HEK293 (cell line): ENCODE measurements around the gene RNF149.

Experiments used
- CTCF ChIA-PET: fragments of 350-600 bp; formaldehyde crosslinking; extraction: SDS; loops from one replicate; lab custom pipeline; 2021; ENCODE audit warnings: antibody characterized with exemption; lab: Yijun Ruan, JAX
- POLR2A ChIA-PET: fragments of 300-600 bp; formaldehyde crosslinking; extraction: SDS; loops from one replicate; lab custom pipeline; 2020; ENCODE audit warnings: antibody characterized with exemption, inconsistent platforms; lab: Yijun Ruan, JAX
- H3K27ac ChIP-seq: fragments of 200-500 bp; sonication (Bioruptor generic); 2 replicates; pipeline ENCODE4 v1.5.1; 2014; ENCODE audit warnings: low read depth, low read length, control low read depth, inconsistent platforms; ENCODE audit errors: extremely low read depth
- H3K36me3 ChIP-seq, 2 experiments: fragments of 200-500 bp in 1 of 2; sonication (Bioruptor generic) in 1 of 2; 1 replicate in 1 of 2; 2 replicates in 1 of 2; pipeline ENCODE4 v1.5.1; 2014 to 2017; ENCODE audit warnings: inconsistent platforms in 2 of 2, low read length in 2 of 2; ENCODE audit not compliant: control insufficient read depth in 2 of 2, insufficient read depth in 1 of 2
- H3K4me1 ChIP-seq: fragments of 200-500 bp; sonication (Bioruptor generic); 2 replicates; pipeline ENCODE4 v1.5.1; 2014; ENCODE audit warnings: mild to moderate bottlenecking, low read length, inconsistent platforms; ENCODE audit not compliant: control insufficient read depth, insufficient read depth
- H3K4me3 ChIP-seq: 2 replicates; pipeline ENCODE4 v1.5.1; 2011; ENCODE audit warnings: low read depth, mild to moderate bottlenecking, control low read depth, low read length, moderate library complexity
- H3K9me3 ChIP-seq: fragments of 200-500 bp; sonication (Bioruptor generic); 2 replicates; pipeline ENCODE4 v1.5.1; 2014; ENCODE audit warnings: low read depth, low read length, inconsistent platforms; ENCODE audit not compliant: control insufficient read depth, insufficient read depth
- EGR2 ChIP-seq: fragments of 450-650 bp; formaldehyde crosslinking; IDR thresholded peaks from 2 replicates; pipeline ENCODE4 v1.5.1; 2016; ENCODE audit warnings: low read depth, missing biosample characterization, missing genetic modification characterization
- GLI2 ChIP-seq: fragments of 450-650 bp; formaldehyde crosslinking; IDR thresholded peaks from 2 replicates; pipeline ENCODE4; 2017; ENCODE audit warnings: missing biosample characterization, missing genetic modification characterization, low read depth, borderline replicate concordance
- GLIS2 ChIP-seq: fragments of 450-650 bp; formaldehyde crosslinking; IDR thresholded peaks from 2 replicates; pipeline ENCODE4 v1.5.1; 2016; ENCODE audit warnings: missing biosample characterization, missing genetic modification characterization
- SCRT2 ChIP-seq: fragments of 450-650 bp; formaldehyde crosslinking; IDR thresholded peaks from 2 replicates; pipeline ENCODE4 v1.5.1; 2016; ENCODE audit warnings: missing biosample characterization, missing genetic modification characterization
- TCF7L2 ChIP-seq: IDR thresholded peaks from 2 replicates; pipeline ENCODE4 v1.6.1; 2011; ENCODE audit warnings: low read depth, mild to moderate bottlenecking, inconsistent platforms, low read length, moderate library complexity, borderline replicate concordance
- WT1 ChIP-seq: fragments of 450-650 bp; formaldehyde crosslinking; IDR thresholded peaks from 2 replicates; pipeline ENCODE4 v1.5.1; 2016; ENCODE audit warnings: missing biosample characterization, missing genetic modification characterization
- YY1 ChIP-seq: fragments of 450-650 bp; formaldehyde crosslinking; IDR thresholded peaks from 2 replicates; pipeline ENCODE4 v1.5.1; 2018; ENCODE audit warnings: missing biosample characterization, missing genetic modification characterization
- ZFHX2 ChIP-seq: fragments of 450-650 bp; formaldehyde crosslinking; conservative IDR thresholded peaks from 2 replicates; pipeline ENCODE4 v1.5.1; 2016; ENCODE audit warnings: missing biosample characterization, missing genetic modification characterization
- ZNF140 ChIP-seq: fragments of 450-650 bp; formaldehyde crosslinking; IDR thresholded peaks from 2 replicates; pipeline ENCODE4 v1.5.1; 2016; ENCODE audit warnings: missing biosample characterization, missing genetic modification characterization
- ZNF157 ChIP-seq: fragments of 450-650 bp; formaldehyde crosslinking; IDR thresholded peaks from 2 replicates; pipeline ENCODE4 v1.5.1; 2016; ENCODE audit warnings: missing biosample characterization, missing genetic modification characterization
- ZNF211 ChIP-seq: fragments of 450-650 bp; formaldehyde crosslinking; IDR thresholded peaks from 2 replicates; pipeline ENCODE4 v1.5.1; 2016; ENCODE audit warnings: low read depth, missing biosample characterization, missing genetic modification characterization
- ZNF335 ChIP-seq: fragments of 450-650 bp; formaldehyde crosslinking; conservative IDR thresholded peaks from 2 replicates; pipeline ENCODE4 v1.5.1; 2016; ENCODE audit warnings: missing biosample characterization, missing genetic modification characterization
- ZNF341 ChIP-seq: fragments of 450-650 bp; formaldehyde crosslinking; IDR thresholded peaks from 2 replicates; pipeline ENCODE4; 2016; ENCODE audit warnings: low read depth, missing biosample characterization, missing genetic modification characterization
- ZNF354C ChIP-seq: fragments of 450-650 bp; formaldehyde crosslinking; IDR thresholded peaks from 2 replicates; pipeline ENCODE4 v1.5.1; 2016; ENCODE audit warnings: missing biosample characterization, missing genetic modification characterization, low read depth, borderline replicate concordance
- ZNF394 ChIP-seq: fragments of 450-650 bp; formaldehyde crosslinking; IDR thresholded peaks from 2 replicates; pipeline ENCODE4 v1.5.1; 2016; ENCODE audit warnings: missing biosample characterization, missing genetic modification characterization, mild to moderate bottlenecking, moderate library complexity, borderline replicate concordance
- ZNF426 ChIP-seq: fragments of 450-650 bp; formaldehyde crosslinking; IDR thresholded peaks from 2 replicates; pipeline ENCODE4 v1.5.1; 2017; ENCODE audit warnings: missing biosample characterization, missing genetic modification characterization, mild to moderate bottlenecking, inconsistent platforms, moderate library complexity
- ZNF529 ChIP-seq: fragments of 450-650 bp; formaldehyde crosslinking; IDR thresholded peaks from 2 replicates; pipeline ENCODE4 v1.5.1; 2017; ENCODE audit warnings: missing genetic modification characterization, missing biosample characterization; ENCODE audit not compliant: insufficient replicate concordance
- ZNF548 ChIP-seq: fragments of 450-650 bp; formaldehyde crosslinking; IDR thresholded peaks from 2 replicates; pipeline ENCODE4 v1.5.1; 2016; ENCODE audit warnings: missing biosample characterization, missing genetic modification characterization
- ZNF624 ChIP-seq: fragments of 450-650 bp; formaldehyde crosslinking; IDR thresholded peaks from 2 replicates; pipeline ENCODE4 v1.5.1; 2017; ENCODE audit warnings: missing biosample characterization, missing genetic modification characterization
- ZNF660 ChIP-seq: fragments of 450-650 bp; IDR thresholded peaks from 2 replicates; pipeline ENCODE4 v1.5.1; 2018; ENCODE audit warnings: missing biosample characterization, mild to moderate bottlenecking, missing genetic modification characterization
- ZNF701 ChIP-seq: fragments of 450-650 bp; formaldehyde crosslinking; IDR thresholded peaks from 2 replicates; pipeline ENCODE4 v1.5.1; 2016; ENCODE audit warnings: missing biosample characterization, missing genetic modification characterization
- ZNF747 ChIP-seq: fragments of 450-650 bp; formaldehyde crosslinking; IDR thresholded peaks from 2 replicates; pipeline ENCODE4 v1.5.1; 2016; ENCODE audit warnings: missing biosample characterization, missing genetic modification characterization
- ZNF768 ChIP-seq: fragments of 450-650 bp; formaldehyde crosslinking; IDR thresholded peaks from 2 replicates; pipeline ENCODE4 v1.5.1; 2018; ENCODE audit warnings: missing biosample characterization, mild to moderate bottlenecking, missing genetic modification characterization
- ZSCAN16 ChIP-seq: fragments of 450-650 bp; formaldehyde crosslinking; IDR thresholded peaks from 2 replicates; pipeline ENCODE4 v1.5.1; 2016; ENCODE audit warnings: missing biosample characterization, missing genetic modification characterization
- TF ChIP-seq, protein P1 (sequence below): fragments of 450-650 bp; formaldehyde crosslinking; IDR thresholded peaks from 2 replicates; pipeline ENCODE4 v1.5.1; 2016; ENCODE audit warnings: missing biosample characterization, missing genetic modification characterization
- TF ChIP-seq, protein P2 (sequence below): fragments of 450-650 bp; formaldehyde crosslinking; optimal IDR thresholded peaks from 2 replicates; pipeline ENCODE3; 2016; ENCODE audit warnings: missing biosample characterization, mild to moderate bottlenecking, missing genetic modification characterization

RNF149 gene

DNA sequence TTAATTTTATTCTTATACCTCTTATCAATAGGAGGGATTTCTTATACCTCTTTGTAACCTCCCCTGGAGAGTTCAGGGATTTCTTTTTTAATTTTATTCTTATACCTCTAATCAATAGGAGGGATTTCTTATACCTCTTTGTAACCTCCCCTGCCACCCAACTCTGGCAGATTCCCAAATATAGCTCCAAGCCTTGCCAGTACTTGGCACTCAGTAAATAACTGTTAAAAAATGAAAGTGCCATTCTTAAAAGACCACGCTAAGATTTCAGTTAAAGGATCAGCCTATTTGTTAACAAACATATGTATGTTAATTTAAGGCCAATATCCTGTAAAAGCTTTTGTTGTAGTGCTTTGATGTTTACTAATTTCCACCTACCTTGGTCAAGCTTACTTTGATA lies 4.8 kb downstream of the RNF149 start (continued):
- no peak for TF ChIP-seq ZNF140
- TF ChIP-seq, protein P1, sequence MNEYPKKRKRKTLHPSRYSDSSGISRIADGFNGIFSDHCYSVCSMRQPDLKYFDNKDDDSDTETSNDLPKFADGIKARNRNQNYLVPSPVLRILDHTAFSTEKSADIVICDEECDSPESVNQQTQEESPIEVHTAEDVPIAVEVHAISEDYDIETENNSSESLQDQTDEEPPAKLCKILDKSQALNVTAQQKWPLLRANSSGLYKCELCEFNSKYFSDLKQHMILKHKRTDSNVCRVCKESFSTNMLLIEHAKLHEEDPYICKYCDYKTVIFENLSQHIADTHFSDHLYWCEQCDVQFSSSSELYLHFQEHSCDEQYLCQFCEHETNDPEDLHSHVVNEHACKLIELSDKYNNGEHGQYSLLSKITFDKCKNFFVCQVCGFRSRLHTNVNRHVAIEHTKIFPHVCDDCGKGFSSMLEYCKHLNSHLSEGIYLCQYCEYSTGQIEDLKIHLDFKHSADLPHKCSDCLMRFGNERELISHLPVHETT (tag by site-specific recombination) = no peak
- no peak for TF ChIP-seq ZSCAN16 (tag by site-specific recombination)
- TF ChIP-seq GLIS2 (tag by site-specific recombination) = no peak
- no peak for TF ChIP-seq ZNF747 (tag by site-specific recombination)

DNA sequence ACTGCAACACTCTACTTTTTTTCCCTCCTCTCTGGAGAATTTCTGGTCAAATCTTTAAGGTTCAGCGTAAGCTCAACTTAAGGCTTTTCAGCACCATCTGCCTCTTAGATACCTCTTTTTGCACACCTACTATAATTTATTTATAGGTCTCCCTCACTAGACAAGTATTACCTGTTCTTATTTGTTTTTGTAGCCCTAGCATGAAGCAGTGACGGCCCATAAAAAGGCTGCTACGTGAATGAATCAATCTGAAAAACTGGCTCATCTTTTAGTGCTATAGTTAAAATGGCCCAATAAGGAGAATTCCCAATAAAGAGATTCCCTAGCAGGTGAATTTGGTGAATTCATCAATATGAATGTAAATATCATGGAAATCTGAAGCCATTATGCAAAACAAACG lies 6.5 kb downstream of the RNF149 start:
- Histone ChIP-seq H3K36me3 (peaks cover 0 to 25% of the 10 kb centered on the region in 2 experiments; a peak in 2 of 3 replicates), H3K4me1 (0 out of 2 replicates have a peak, but pooled peaks cover 3% of the 10 kb centered on the region), H3K9me3 (no peaks in the 10 kb centered on the region), H3K27ac (no peak overlapping the region), H3K4me3 (no peak overlapping the region)
- ChIA-PET CTCF (interaction anchor here (0.6 kb wide), 1 partner anchor 63 kb away, joined by 3 read pairs; no protein-coding TSS in a partner anchor), POLR2A (no interaction called here)
- TF ChIP-seq ZNF211 (no peak), ZNF768 (tag by site-specific recombination) (no peak), ZFHX2 (no peak), ZNF624 (tag by site-specific recombination) (no peak)

DNA sequence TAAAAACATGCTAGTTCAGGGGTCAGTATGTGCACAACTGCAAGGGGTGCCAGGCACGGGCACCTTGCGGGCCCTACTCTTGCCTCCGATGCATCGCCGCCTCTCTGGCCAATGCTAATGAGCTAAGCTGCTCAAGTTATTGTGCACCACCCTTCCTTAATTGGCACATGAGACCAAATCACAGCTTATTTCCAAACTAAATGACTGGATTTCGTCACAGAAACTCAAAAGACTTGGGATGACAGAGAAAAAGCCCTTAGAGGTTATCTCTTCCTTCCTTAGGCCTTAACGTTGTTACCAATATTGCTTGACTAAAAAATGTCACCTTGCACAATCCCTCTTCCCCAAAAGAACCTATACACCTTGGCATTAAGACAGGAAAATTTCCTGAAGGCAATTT lies 7.7 kb downstream of the RNF149 start:
- CTCF ChIA-PET = no interaction called here
- 0 out of 2 replicates have a peak, but pooled peaks cover 3% of the 10 kb centered on the region for H3K4me1 ChIP-seq
- H3K9me3 ChIP-seq = no peaks in the 10 kb centered on the region
- H3K27ac ChIP-seq = no peak overlapping the region
- POLR2A ChIA-PET = interaction anchor here (0.6 kb wide), 1 partner anchor 10 kb away, joined by 3 read pairs; no protein-coding TSS in a partner anchor
- peaks cover 0 to 17% of the 10 kb centered on the region in 2 experiments; a peak in 2 of 3 replicates for H3K36me3 ChIP-seq
- no peak overlapping the region for H3K4me3 ChIP-seq
- TF ChIP-seq WT1 (tag by site-specific recombination) (no peak), GLI2 (tag by site-specific recombination) (no peak), YY1 (tag by site-specific recombination) (no peak), ZNF529 (tag by site-specific recombination) (no peak), ZNF335 (no peak)

DNA sequence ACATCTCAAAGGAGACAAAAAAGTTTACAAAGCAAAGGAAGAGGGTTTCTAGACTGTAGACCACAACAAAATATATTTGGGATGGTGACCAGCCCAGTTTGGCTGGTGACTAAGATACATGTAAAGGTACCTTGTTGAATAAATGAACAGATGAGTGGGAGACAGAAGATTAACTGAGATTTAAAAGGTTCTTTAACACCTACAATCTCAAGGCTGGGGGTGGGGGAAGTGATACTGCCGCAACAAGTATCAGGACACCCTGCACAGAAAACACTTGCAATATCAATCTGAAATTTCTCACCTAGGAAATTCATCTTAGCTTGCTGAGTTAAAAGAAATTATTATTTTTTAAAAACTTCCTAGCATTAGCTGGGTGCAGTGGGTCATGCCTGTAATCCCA lies 8.3 kb downstream of the RNF149 start:
- H3K4me1 ChIP-seq = no peaks in the 10 kb centered on the region
- H3K36me3 ChIP-seq = peaks cover 0 to 17% of the 10 kb centered on the region in 2 experiments; a peak in 2 of 3 replicates
- TF ChIP-seq ZFHX2 (0 out of 2 replicates have a peak, but pooled peaks have one; percentile 26), ZNF341 (tag by site-specific recombination) (no peak), EGR2 (0 out of 2 replicates have a peak, but pooled peaks have one; percentile 15)
- TF ChIP-seq, all 188 proteins: peak for 2
- Histone ChIP-seq H3K27ac (no peak overlapping the region), H3K9me3 (no peaks in the 10 kb centered on the region), H3K4me3 (no peak overlapping the region)
- POLR2A ChIA-PET = interaction anchor here (0.6 kb wide), 1 partner anchor 10 kb away, joined by 3 read pairs; no protein-coding TSS in a partner anchor
- CTCF ChIA-PET = no interaction called here

DNA sequence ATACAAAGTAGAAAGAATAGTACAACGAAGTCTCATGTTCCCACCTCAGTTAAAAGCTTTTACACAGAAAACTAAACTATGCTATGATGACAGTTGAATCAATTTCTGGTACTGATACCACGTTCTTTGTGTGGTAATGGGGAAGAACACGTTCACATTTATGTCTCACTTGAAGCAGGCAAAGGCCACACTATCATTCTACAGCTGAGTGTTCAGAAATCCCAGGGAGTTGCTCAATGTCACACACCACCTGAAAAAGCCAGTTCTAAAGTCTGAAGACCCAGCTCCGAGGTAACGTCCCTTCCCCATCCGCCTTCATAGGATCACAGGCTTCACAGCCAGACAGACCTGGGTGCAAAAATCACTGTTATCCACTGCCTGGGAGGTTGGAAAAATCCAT lies 8.9 kb downstream of the RNF149 start:
- Histone ChIP-seq H3K4me1 (no peaks in the 10 kb centered on the region), H3K36me3 (peaks cover 0 to 20% of the 10 kb centered on the region in 2 experiments; a peak in 2 of 3 replicates), H3K4me3 (no peak overlapping the region), H3K27ac (no peak overlapping the region), H3K9me3 (no peaks in the 10 kb centered on the region)
- ChIA-PET CTCF (interaction anchor here (0.7 kb wide), 1 partner anchor 88 kb away, joined by 3 read pairs; no protein-coding TSS in a partner anchor), POLR2A (interaction anchor here (1.5 to 2.0 kb wide), 2 partner anchors 9 to 47 kb away, joined by 4 to 10 read pairs; partner anchors contain the start of genes CNOT11 and RNF149)
- TF ChIP-seq ZNF157 (tag by site-specific recombination) = no peak
- no peak for TF ChIP-seq ZNF660 (tag by site-specific recombination)
- TF ChIP-seq ZNF701 (tag by site-specific recombination) = no peak
- TF ChIP-seq SCRT2 (tag by site-specific recombination) = no peak
- TF ChIP-seq, protein P2, sequence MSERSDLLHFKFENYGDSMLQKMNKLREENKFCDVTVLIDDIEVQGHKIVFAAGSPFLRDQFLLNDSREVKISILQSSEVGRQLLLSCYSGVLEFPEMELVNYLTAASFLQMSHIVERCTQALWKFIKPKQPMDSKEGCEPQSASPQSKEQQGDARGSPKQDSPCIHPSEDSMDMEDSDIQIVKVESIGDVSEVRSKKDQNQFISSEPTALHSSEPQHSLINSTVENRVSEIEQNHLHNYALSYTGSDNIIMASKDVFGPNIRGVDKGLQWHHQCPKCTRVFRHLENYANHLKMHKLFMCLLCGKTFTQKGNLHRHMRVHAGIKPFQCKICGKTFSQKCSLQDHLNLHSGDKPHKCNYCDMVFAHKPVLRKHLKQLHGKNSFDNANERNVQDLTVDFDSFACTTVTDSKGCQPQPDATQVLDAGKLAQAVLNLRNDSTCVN (tag by site-specific recombination) = no peak
- no peak for TF ChIP-seq ZNF426 (tag by site-specific recombination)
- no peak for TF ChIP-seq WT1 (tag by site-specific recombination)
- no peak for TF ChIP-seq ZNF394 (tag by site-specific recombination)
- TF ChIP-seq ZNF354C (tag by site-specific recombination) = no peak
- TF ChIP-seq TCF7L2 = no peak
- TF ChIP-seq ZNF548 (tag by site-specific recombination) = no peak
